H1 (cell line): ENCODE results near the gene CCDC89. TPM values are rescaled to one million over a fixed set of nuclear protein-coding genes. Genes with fewer than 3 reads are reported as not detected.

Experiments
- BRCA1 ChIP-seq: IDR thresholded peaks from 2 replicates; pipeline ENCODE4 v1.6.1; 2012; ENCODE audit warnings: low read depth, low read length, improper control_type of control experiment
- CBX8 ChIP-seq: fragments of 300-800, 300-1000 bp; sonication (generic); IDR thresholded peaks from 2 replicates; pipeline ENCODE4 v1.7.1; 2016; ENCODE audit warnings: low read depth, low read length, borderline replicate concordance
- CEBPB ChIP-seq: IDR thresholded peaks from 2 replicates; pipeline ENCODE4 v1.6.1; 2012; ENCODE audit warnings: low read depth, low read length
- JUND ChIP-seq: IDR thresholded peaks from 2 replicates; pipeline ENCODE4 v1.6.1; 2011; ENCODE audit warnings: mild to moderate bottlenecking, improper control_type of control experiment, low read length
- TAF1 ChIP-seq: IDR thresholded peaks from 2 replicates; pipeline ENCODE4 v1.6.1; 2011; ENCODE audit warnings: mild to moderate bottlenecking, low read depth, low read length
- polyA plus RNA-seq, 7 experiments: library from polyadenylated mRNA; depleted of rRNA in 3 of 7; stranded (reverse) in 5 of 7; unstranded in 2 of 7; fragments of >200 nt in 5 of 7; fragments of 200-250 nt in 2 of 7; gene quantifications; 1 replicate in 5 of 7; 2 replicates in 1 of 7; 4 replicates in 1 of 7; pipeline versions ENCODE4 v1.2.1 to v1.2.3, GENCODE V29; 2011 to 2013; ENCODE audit warnings: missing spikeins in 2 of 7, mixed read lengths in 2 of 7
- total RNA-seq: library from RNA; stranded (reverse); fragmentation: NEBNext Ultra II Directional; extraction: Animal tissue kit (Norgen Biotek cat#: 25700); gene quantifications from 2 replicates; pipeline ENCODE4 v1.2.1, GENCODE V29; 2021

CCDC89 gene
- total and polyA plus RNA-seq, 2 of the 8 experiments (the other 6 are each of a cell fraction or from before 2014, with no cell fraction given) = not detected

- TF ChIP-seq CBX8 = no peak
- TF ChIP-seq BRCA1 = no peak
- no peak for TF ChIP-seq CEBPB
- TF ChIP-seq TAF1 = no peak
- TF ChIP-seq JUND = no peak
Measured at GRCh38 chr11:85679576-85679975, 6.4 kb downstream of the CCDC89 start (continued).
